GM23338 (cell line): ENCODE data around the gene HS3ST6.

ENCODE experiments used
- CREB1 ChIP-seq: fragments of 250-450 bp; sonication (Bioruptor Pico); IDR thresholded peaks from 2 replicates; pipeline ENCODE4 v1.5.0; 2020; ENCODE audit warnings: low read depth, mild to moderate bottlenecking, moderate library complexity
- ETS1 ChIP-seq: IDR thresholded peaks from 2 replicates; pipeline ENCODE4 v1.6.1; 2016; ENCODE audit warnings: antibody characterized with exemption
- EZH2 ChIP-seq: fragments of 200-600 bp; sonication (generic); IDR thresholded peaks from one replicate; pipeline ENCODE4 v1.8.0; 2017; ENCODE audit warnings: antibody characterized with exemption, mild to moderate bottlenecking, low read depth; ENCODE audit not compliant: unreplicated experiment
- EZH2phosphoT487 ChIP-seq: fragments of 200-600 bp; sonication (generic); IDR thresholded peaks from one replicate; pipeline ENCODE4 v1.8.1; 2018; ENCODE audit warnings: antibody characterized with exemption; ENCODE audit not compliant: unreplicated experiment
- JUNB ChIP-seq: IDR thresholded peaks from one replicate; pipeline ENCODE4 v1.6.1; 2016; ENCODE audit warnings: antibody characterized with exemption; ENCODE audit not compliant: unreplicated experiment
- NANOG ChIP-seq: IDR thresholded peaks from 2 replicates; pipeline ENCODE4 v1.6.1; 2016; ENCODE audit warnings: antibody characterized with exemption, borderline replicate concordance
- POLR2AphosphoS5 ChIP-seq: IDR thresholded peaks from 2 replicates; pipeline ENCODE4 v1.6.1; 2016; ENCODE audit warnings: antibody characterized with exemption, low read depth
- REST ChIP-seq: IDR thresholded peaks from one replicate; pipeline ENCODE4 v1.6.1; 2018; ENCODE audit warnings: antibody characterized with exemption; ENCODE audit not compliant: unreplicated experiment
- STAT1 ChIP-seq: IDR thresholded peaks from one replicate; pipeline ENCODE4 v1.6.1; 2016; ENCODE audit warnings: antibody characterized with exemption; ENCODE audit not compliant: unreplicated experiment
- ZNF114 ChIP-seq: fragments of 250-450 bp; sonication (Bioruptor Pico); IDR thresholded peaks from 2 replicates; pipeline ENCODE4 v1.5.0; 2020; ENCODE audit warnings: mild to moderate bottlenecking, moderate library complexity
- ZNF331 ChIP-seq: fragments of 250-450 bp; sonication (Bioruptor Pico); IDR thresholded peaks from 2 replicates; pipeline ENCODE4 v1.5.0; 2020; ENCODE audit warnings: low read depth, mild to moderate bottlenecking, moderate library complexity
- ZNF462 ChIP-seq: fragments of 250-450 bp; sonication (Bioruptor Pico); IDR thresholded peaks from 2 replicates; pipeline ENCODE4 v1.5.0; 2020; ENCODE audit warnings: mild to moderate bottlenecking, moderate library complexity
- TF ChIP-seq, protein P1 (sequence below), 2 experiments: fragments of 200-600 bp in 1 of 2; sonication (generic) in 1 of 2; conservative IDR thresholded peaks; 2 replicates each; pipeline versions ENCODE4 v1.5.1 to v1.6.1; 2016 to 2017; ENCODE audit warnings: antibody characterized with exemption in 2 of 2, low read depth in 2 of 2, mild to moderate bottlenecking in 2 of 2, moderate library complexity in 1 of 2

DNA sequence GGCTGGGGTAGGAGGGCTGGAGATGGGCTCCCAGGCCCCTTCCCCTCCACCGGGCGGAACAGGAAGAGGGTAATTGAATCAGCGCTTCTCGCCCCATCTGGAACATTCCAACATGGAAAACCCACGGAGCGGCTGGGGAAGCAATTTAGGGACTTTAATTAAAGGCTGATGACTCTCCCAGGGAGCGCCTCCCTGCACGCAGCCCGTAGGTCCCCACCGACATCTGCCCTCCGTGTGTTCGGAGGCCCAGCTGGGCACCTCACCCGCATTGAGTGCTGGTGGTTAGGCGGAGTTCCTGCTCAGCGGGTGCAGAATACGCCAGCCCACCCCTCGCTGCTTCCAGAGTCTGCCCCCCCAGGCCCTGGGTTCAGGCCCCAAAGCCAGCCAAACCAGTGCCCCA is 10.0 kb downstream of the HS3ST6 start:
- TF ChIP-seq, protein P1, sequence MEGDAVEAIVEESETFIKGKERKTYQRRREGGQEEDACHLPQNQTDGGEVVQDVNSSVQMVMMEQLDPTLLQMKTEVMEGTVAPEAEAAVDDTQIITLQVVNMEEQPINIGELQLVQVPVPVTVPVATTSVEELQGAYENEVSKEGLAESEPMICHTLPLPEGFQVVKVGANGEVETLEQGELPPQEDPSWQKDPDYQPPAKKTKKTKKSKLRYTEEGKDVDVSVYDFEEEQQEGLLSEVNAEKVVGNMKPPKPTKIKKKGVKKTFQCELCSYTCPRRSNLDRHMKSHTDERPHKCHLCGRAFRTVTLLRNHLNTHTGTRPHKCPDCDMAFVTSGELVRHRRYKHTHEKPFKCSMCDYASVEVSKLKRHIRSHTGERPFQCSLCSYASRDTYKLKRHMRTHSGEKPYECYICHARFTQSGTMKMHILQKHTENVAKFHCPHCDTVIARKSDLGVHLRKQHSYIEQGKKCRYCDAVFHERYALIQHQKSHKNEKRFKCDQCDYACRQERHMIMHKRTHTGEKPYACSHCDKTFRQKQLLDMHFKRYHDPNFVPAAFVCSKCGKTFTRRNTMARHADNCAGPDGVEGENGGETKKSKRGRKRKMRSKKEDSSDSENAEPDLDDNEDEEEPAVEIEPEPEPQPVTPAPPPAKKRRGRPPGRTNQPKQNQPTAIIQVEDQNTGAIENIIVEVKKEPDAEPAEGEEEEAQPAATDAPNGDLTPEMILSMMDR (conservative IDR thresholded peaks at IDR 0.05; ENCODE audit: low read depth in 2 of 2) = no peak
- TF ChIP-seq EZH2 (no peak), EZH2phosphoT487 (no peak), ETS1 (no peak), REST (no peak), POLR2AphosphoS5 (no peak), CREB1 (no peak), NANOG (no peak), JUNB (no peak), ZNF114 (CRISPR knock-in tag) (no peak), ZNF331 (CRISPR knock-in tag) (no peak), ZNF462 (CRISPR knock-in tag) (no peak), STAT1 (no peak)
